ENCODE results near the gene MAPK10.
"Not testable (repeated sequence)": the region's sequence is repeated elsewhere in the genome, so short reads cannot be mapped to it uniquely, and the experiment has no call there.

Gene MAPK10

DNA sequence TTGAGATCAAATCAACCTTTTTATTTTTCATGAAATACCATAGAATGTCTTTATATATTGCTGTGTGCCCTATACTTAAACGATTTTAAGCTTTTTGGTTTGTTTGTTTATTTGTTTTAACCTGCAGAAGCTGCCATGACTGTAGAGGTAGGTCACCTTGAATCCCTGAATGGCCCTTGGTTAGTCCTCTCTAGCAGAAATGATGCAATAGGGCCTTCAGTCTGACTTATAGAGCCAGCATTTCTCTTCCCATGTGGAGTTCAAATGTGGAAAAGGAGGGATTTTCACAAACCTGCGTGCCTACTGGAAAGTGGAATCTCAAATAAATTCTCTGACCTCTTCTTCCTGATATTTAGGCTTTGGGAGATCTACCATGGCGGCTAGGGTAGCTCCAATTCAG, 327.9 kb downstream of the MAPK10 start:
- no peak for DNase-seq

DNA sequence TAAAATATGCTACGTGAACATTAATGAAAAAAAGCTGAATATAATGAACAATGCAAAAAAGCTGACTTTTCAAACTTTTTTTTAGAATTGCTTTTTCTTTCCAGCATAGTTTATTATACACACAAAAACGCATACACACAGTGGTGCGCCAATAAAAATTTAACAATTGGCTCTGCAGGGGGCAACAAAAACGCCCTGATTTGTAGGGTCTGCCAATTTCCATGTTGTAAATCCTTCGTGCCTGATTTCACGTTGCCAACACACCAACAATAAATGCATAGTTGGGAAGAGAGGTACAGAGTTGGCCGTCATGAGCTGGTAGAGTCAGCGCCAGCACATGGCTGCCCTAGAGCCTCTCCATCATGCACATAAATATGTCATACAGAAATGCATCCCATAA, 333.1 kb downstream of the MAPK10 start:
- DNase-seq: no peak

DNA sequence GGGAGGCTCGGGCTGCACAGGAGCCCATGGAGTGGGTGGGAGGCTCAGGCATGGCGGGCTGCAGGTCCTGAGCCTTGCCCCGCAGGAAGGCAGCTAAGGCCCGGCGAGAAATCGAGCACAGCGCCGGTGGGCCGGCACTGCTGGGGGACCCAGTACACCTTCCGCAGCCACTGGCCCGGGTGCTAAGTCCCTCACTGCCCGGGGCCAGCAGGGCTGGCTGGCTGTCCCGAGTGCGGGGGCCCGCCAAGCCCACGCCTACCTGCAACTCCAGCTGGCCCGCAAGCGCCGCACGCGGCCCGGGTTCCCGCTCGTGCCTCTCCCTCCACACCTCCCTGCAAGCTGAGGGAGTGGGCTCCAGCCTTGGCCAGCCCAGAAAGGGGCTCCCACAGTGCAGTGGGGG, 338.2 kb downstream of the MAPK10 start:
- DNase-seq: not testable (repeated sequence)

DNA sequence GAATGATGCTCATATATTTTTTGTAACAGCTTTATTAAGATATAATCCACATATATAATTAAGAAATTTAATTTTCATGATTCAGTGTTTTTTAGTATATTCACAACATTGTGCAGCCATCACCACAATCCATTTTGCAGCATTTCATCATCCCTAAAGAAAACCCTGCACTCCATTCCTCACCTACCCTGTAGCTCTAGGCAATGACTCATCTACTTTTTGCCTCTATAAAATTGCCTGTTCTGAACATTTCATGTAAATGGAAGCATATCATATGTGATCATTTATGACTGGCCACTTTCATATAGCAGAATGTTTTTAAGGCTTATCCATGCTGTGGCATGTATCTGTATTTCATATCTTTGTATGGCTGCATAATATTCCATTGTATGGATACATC, 339.9 kb downstream of the MAPK10 start:
- DNase-seq: peak; percentile 10

DNA sequence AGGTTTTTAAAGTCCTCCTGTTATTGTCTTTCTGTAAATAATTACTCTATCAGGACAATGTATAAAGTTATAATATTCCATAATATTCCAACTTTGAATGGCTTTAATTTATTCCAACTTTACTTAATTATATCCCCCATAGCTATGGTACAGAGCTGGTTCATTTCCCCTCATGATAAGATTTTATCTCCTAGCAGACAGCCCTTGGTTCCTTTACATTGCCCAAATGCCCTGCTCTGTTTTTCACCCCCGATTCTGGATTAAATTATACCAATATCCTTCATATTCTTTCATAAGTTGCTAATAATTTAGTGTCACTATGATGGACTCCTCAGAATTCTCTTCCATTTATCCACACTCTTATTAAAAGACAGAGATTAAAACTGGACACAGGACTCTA, 340.5 kb downstream of the MAPK10 start:
- no peak for DNase-seq

DNA sequence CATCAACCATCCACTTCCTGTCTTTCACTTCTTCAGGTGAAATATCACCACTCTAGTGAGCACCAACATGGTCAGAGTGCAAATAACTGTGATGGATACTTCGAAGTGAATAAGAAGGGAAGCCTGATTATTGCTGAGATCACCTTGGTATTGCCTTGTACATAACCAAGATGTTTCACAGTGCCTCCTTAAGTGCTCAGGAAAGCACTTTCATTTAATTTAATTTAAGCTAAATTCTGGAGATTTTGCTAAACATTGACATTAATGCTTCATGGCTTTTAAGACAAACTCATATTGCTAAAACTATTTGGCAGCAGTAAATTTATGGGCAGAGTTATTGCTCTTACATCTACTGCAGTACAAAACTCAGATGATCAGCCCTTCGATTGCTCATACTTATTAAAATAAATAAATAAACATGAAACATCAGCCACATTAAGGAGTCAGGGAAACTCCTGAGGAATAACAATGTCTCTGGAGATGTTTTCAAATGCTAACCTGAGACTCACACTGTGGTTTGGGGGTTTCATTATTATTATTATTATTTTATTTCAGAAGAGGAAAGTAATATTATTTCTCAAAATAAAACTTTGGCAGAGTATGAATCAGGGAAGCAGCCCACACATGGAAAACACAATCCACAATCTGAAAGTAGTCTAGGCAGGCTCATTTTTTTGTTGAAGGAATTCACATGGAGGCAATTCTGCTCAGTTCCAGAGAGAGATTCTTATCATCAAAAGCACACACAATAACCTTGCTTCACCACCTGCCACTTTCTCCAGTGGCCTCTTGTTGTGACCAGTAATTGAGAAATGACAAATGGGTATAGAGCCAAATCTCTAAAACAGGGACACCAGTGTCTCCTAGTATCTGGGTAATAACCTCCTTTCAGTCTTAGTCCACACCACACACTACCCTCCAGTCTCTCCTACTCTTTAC, 344.2 kb downstream of the MAPK10 start:
- DNase-seq: no peak

DNA sequence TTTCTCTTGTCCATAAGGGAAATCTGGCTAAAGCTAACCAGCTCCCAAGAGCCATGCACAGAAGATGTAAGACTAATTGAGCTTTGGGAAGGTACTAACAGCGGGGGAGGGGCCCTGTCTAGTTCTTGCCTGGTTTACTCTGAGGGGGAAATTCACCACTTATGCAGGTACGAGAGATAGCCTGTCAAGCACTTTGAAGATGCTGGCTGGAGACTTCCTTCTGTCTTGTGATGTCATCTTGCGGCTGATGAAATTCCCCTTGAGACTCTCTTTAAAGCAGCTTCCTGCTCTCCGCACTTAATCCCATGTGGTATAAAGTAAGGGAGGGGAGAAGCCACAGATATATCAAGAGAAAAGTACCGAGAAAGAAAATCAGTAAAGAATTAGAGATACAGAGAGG, 345.3 kb downstream of the MAPK10 start:
- no peak for DNase-seq

DNA sequence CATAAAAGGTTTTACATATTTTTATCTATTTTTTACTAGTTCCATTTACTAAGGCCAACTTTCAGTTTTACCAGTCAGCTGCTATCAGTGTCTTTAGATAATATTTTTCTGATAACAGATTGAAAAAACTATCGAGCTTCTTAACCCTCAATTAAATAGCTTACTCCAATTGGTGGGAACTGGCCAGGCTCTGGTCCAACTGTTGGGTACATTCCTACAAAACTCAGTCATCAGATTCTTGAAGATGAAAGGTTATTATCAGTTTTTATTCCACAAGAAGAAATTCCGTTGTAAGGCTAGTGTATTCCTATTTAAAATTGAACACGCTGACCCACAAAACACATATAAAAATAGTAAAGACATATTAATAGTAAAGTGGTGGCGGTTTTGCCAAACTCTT, 346.2 kb downstream of the MAPK10 start:
- no peak for DNase-seq

DNA sequence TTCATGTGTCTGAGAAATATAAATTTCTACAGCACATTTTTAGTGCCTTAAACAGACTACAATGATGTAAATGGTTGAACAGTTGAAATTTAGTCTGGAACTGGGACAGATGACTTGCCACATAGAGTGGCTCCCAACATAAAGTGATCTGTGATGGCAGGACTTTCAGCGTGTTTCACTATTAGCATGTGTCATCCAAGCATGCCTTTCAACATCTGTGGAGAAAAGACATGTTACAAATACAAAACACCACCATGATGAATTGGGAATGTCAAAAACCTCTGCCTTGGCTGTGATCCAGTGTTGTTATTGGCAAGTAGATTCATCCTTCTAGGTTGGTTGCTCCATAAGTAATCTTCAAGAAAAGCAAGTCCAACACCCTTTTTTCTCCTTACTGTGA, 348.7 kb downstream of the MAPK10 start:
- no peak for DNase-seq

DNA sequence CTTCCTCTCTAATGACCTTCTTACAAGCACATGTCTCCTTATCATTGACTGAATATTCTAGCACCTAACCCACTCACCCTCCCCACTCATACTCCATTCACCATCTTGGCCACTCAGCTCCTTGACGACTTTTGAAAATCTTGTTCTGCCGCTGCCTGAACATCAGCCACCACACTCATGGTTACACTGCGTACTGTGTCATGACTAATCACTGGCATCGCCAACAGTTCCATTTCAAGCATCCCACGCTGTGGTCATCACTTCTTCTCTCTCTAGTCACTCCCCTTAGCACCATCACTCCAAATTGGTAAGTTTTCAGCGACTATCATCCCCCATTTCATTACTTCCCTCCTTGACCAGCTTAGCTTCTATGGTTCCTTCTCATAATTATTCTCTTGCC, 352.8 kb downstream of the MAPK10 start:
- DNase-seq: no peak

DNA sequence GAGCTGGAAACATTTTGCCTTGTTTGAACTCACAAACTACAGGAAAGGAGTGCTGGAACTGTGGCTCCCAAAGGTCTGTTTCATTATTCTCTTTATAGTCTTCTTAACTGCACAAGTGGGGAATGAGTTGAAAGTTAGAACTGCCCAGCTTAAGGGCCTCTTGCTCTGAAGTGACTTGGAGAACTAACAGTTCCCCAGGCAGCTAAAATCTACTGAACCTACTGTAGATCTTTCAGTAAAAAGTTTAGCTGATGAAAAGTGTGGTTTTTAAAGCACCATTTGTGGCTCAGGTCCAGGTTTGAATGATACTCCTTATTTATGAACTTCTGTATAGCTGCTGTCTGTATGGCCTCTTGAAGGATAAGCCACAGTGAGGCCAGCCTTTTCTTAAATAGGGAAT, 353.8 kb downstream of the MAPK10 start:
- DNase-seq: no peak

DNA sequence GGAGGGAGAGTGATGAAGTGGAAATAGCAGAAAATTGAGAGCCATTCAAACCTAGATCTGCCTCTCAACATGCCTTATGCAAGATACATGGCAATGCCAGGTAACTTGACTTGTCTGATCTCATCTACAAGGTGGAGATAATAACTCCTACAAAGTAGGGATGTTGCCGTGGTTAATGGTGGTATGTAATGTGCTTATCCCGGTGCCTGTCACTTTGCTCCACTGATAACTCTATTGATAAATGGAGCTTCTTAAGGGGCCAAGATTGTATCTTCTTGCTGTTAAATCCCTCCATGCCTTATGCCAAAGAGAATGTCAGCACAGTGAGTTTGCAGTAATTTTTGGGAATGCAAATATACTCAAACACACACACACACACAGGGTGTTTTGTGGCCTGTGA, 355.8 kb downstream of the MAPK10 start:
- no peak for DNase-seq

DNA sequence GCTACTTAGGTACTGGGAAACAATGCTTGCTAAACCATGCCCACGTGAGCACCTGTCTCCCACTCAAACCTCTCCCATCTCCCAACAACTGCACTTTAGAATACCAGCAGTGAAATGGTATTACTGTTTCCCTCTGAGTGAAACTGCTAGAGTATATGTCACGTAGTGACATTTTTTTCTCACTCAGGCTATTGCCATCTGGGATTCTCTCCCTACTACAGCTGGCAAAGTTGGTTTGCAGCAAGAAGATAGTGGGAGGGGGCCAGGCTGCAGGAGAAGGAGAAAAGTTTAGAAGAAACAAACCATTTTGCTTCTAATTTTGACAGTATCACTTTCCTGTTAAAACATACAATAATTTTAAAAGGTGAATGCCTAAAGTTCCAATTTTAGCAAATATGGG, 358.3 kb downstream of the MAPK10 start:
- DNase-seq: no peak

DNA sequence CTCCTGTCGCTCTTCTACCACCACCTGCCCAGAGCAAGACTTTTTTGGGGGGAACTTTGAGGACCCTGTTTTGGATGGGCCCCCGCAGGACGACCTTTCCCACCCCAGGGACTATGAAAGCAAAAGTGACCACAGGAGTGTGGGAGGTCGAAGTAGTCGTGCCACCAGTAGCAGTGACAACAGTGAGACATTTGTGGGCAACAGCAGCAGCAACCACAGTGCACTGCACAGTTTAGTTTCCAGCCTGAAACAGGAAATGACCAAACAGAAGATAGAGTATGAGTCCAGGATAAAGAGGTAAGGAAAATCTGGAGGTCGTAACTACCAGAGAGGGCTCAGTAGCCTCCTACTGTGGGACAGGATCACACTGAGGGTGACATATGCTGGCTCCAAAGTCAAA, 364.5 kb downstream of the MAPK10 start:
- no peak for DNase-seq

DNA sequence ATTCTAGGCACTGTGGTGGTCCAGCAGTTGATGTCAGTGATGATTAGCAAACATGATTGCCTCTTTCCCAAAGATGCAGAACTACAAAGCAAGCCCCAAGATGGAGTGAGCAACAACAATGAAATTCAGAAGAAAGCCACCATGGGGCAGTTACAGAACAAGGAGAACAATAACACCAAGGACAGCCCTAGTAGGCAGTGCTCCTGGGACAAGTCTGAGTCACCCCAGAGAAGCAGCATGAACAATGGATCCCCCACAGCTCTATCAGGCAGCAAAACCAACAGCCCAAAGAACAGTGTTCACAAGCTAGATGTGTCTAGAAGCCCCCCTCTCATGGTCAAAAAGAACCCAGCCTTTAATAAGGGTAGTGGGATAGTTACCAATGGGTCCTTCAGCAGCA, 365.3 kb downstream of the MAPK10 start:
- DNase-seq: no peak

DNA sequence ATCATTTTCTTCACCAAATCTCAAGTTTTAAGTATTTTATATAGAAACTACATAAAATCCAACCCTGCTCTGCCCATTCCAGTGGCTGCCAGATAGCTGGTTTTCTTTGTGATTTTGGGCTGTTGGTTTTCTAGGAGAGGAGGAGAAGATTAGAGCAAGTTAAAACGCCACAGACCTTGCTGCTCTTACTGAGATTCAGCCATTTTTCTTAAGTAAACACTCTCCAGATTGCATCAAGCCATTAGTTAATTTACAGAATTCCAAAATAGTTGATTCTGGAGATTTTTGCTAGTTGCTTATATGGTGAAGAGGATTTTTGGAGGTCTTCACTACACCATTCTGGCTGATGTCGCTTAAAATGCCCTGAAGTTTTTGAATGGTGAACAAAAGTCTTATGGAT, 366.2 kb downstream of the MAPK10 start:
- no peak for DNase-seq

DNA sequence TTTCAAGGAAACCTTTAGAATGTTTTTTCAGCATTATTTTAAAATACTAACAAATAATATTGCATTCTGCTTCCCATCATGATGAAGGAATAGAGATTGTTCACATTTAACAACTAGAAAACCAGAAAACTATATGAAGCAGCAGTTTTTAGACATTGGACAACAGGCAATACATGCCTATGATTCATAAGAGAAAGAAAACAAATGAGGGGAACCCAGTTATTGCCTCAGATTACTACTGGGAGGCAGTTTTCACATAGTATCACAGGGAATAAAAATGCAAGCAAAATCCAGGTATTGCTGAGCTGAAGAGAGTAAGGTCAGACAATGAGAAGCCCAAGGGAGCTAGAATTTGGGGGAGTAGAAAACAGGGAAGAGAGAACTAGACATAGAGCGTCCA, 373.6 kb downstream of the MAPK10 start:
- DNase-seq: no peak

DNA sequence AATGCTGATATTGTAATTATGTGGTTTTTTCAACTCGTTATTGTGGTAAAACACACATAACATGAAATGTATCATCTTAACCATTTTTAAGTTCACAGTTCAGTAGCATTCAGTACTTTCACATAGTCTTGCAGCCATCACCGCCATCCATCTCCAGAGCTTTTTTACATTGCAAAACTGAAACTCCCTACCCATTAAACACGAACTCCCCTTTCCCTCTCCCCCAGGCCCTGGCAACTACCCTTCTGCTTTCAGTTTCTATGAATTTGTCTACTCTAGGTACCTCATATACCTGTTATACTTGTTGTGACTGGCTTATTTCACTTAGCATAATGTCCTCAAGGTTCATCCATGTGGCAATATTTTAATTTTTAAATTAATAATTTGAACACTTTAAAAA, 380.6 kb downstream of the MAPK10 start:
- peak; percentile 6 for DNase-seq

DNA sequence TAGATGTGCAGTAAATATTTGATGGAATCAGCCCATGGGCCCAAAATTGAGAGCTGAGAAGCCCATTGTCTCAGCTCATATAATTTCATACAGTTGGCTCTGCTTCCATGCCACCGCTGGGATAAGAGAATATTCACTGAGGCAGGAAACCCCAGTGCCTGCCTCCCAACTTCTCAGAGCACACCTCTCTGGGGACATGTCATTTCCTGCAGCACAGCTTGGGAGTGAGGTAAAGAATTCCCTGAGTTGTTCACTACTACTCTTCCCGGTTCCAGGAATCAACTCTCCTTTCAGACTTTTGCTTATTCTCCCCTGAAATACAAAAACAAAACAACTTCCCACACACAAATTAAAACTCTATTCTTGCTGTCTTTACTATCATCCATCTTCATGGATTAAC, 389.3 kb downstream of the MAPK10 start:
- no peak for DNase-seq

DNA sequence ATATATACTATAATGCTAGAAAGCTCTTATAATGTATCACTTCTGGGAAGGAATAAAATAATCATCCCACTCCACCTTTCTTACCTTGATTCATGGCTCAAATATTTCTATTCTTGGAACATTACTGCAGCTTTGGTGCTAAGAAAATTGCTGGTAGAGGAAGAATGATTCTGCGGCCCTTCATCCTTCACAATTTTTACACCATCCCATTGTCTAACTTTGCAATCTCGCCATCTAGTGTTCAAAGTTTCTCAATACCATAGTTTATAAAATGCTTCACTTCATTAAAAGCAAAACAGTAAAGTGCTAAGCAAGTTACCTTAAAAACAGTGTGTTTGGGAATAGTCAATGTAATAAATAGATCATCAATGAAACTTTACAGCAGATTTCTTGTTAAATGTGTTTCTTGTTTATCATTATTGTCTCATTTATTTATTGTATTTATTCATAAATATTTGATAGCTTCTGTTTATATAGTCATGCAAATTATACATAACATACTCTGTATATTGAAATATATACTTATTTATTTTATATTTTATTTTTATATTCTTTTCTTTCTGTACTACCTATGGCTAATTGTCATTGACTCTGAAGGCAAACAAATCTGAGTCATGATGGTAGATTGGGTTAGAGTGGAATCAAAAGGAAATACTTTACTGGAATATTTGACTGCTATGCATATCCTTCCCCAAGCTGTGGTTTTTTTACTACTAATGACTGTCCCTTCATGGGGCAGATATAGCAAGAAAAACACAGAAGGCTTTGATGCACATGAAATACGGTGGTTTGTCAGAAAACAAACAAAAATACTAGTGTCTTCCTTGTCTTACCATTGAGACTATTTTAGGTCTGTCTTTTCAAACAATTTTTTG, 390.7 kb downstream of the MAPK10 start:
- peak; percentile 88 for DNase-seq

DNA sequence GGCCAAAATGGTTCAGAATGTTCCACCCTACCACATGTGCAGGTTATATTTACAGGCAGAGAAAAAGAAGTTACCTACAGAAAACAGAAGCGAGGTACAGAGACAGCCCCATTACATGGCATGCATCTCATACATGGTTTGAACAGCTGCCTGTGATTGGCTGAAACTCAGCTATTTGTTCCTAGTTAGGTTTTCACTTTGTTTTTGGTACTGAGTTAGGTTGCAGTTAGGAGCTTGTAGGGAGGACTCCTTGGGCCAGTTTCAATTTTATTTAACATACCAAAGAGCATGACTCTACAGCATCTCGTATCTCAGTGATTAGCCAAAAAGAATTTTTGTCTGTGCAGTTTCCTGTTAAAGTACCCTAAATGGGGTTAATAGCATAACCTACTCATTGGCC, 392.0 kb downstream of the MAPK10 start:
- DNase-seq: peak; percentile 62

DNA sequence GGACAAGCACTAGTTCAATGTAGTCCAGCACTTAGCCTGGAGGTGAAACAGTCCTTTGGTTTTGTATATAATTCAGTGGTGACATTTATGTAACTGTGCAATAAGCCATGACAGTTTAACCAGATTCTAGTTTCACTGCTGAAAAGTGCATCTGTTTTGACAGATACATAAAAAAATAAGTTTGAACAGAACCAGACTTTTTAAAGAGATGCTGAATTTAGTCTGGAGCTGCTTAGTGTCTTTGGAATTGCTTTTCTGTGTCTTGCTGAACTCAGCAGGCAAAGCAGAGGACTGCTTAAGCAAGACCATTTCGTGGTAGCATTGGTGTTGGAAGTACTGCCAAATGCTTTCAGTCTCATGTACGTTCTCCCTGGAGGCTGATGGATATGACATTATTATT, 393.5 kb downstream of the MAPK10 start:
- peak; percentile 34 for DNase-seq

DNA sequence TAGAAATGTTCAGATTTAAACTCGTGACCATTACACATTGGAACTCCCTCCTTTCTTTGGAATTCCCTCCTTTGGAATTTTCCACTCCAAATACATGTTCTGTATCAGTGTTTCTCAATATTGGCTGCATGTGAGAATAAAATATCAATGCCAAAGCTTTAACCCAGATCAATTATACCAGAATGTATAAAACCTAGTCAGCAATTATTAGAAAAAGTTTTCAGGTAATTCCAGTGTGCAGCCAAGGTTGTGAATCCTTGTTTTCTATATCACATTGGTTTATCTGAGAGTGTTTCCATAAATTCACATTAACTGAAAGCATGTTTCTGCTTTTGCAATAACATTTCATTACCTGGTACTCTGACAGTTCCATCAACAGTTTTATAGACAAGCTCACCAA, 394.3 kb downstream of the MAPK10 start:
- DNase-seq: no peak

DNA sequence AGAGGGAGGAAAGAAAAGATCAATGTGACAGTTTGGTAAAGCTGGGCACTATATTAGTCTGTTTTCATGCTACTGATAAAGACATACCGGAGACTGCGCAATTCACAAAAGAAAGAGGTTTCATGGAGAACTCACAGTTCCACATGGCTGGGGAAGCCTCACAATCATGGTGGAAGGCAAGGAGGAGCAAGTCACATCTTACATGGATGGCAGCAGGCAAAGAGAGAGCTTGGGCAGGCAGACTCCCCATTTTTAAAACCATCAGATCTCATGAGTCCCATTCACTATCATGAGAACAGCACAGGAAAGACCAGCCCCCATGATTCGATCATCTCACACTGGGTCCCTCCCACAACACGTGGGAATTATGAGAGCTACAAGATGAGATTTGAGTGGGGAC, 394.8 kb downstream of the MAPK10 start:
- not testable (repeated sequence) for DNase-seq
